GM12875 (cell line): ENCODE data around the gene GPR3.
"Not testable (repeated sequence)": the region's sequence is repeated elsewhere in the genome, so short reads cannot be mapped to it uniquely, and the experiment has no call there.

Experiments
- H3K4me3 ChIP-seq: one replicate; pipeline ENCODE4 v1.5.1; 2011; ENCODE audit warnings: low read depth, low read length, control low read depth
- CTCF ChIP-seq: IDR thresholded peaks from 2 replicates; pipeline ENCODE4 v1.5.1; 2011; ENCODE audit warnings: low read depth, mild to moderate bottlenecking, control low read depth, inconsistent platforms, low read length, moderate library complexity, borderline replicate concordance; ENCODE audit not compliant: insufficient read depth

GPR3 gene

GRCh38 chr1:27430903-27431600, 38.6 kb downstream of the GPR3 start:
- no peak for TF ChIP-seq CTCF
- no peak overlapping the region for H3K4me3 ChIP-seq

- TF ChIP-seq CTCF = no peak
- no peak overlapping the region for H3K4me3 ChIP-seq
Observed at GRCh38 chr1:27431601-27431940, 39.1 kb downstream of the GPR3 start.

GRCh38 chr1:27432725-27433124, 40.3 kb downstream of the GPR3 start:
- H3K4me3 ChIP-seq = not testable (repeated sequence)

GRCh38 chr1:27433706-27434105, 41.3 kb downstream of the GPR3 start:
- no peak overlapping the region for H3K4me3 ChIP-seq
- no peak for TF ChIP-seq CTCF

- H3K4me3 ChIP-seq = no peak overlapping the region
- no peak for TF ChIP-seq CTCF
Observed at GRCh38 chr1:27435566-27436203, 43.3 kb downstream of the GPR3 start.

- no peak for TF ChIP-seq CTCF
- no peak overlapping the region for H3K4me3 ChIP-seq
Observed at GRCh38 chr1:27436204-27437159, 44.1 kb downstream of the GPR3 start.

GRCh38 chr1:27438621-27439061, 46.2 kb downstream of the GPR3 start:
- no peak for TF ChIP-seq CTCF
- H3K4me3 ChIP-seq = no peak overlapping the region
